GM21619 (cell line): ENCODE results near the gene WDR37.
"Not testable (repeated sequence)": the region's sequence is repeated elsewhere in the genome, so short reads cannot be mapped to it uniquely, and the experiment has no call there.

Experiments used
- ATAC-seq: cut with Tn5 transposase; IDR thresholded peaks from one replicate; pipeline ENCODE4 v1.9.1; 2021; ENCODE audit not compliant: unreplicated experiment

Gene WDR37

GRCh38 chr10:1040133-1040532 is 16.1 kb upstream of the WDR37 start:
- ATAC-seq = no peak

- ATAC-seq = no peak
Observed at GRCh38 chr10:1041514-1041913, 14.7 kb upstream of the WDR37 start.

GRCh38 chr10:1043532-1043995 is 12.6 kb upstream of the WDR37 start:
- ATAC-seq = peak; percentile 57

GRCh38 chr10:1044146-1044545 is 12.0 kb upstream of the WDR37 start:
- no peak for ATAC-seq

GRCh38 chr10:1044964-1045363 is 11.2 kb upstream of the WDR37 start:
- ATAC-seq = no peak

GRCh38 chr10:1045415-1045814 is 10.8 kb upstream of the WDR37 start:
- no peak for ATAC-seq

- ATAC-seq = no peak
Observed at GRCh38 chr10:1047937-1048336, 8.2 kb upstream of the WDR37 start.

GRCh38 chr10:1048349-1048731 is 7.8 kb upstream of the WDR37 start:
- ATAC-seq = no peak

- peak; percentile 79 for ATAC-seq
Observed at GRCh38 chr10:1048732-1049424, 7.3 kb upstream of the WDR37 start, which contains the start of gene IDI1. IDI1 (minus strand) TSS chr10:1049119; CDS start chr10:1049003, 116 bp downstream.

GRCh38 chr10:1049425-1049958 is 6.7 kb upstream of the WDR37 start:
- no peak for ATAC-seq

GRCh38 chr10:1050145-1050544 is 6.0 kb upstream of the WDR37 start:
- no peak for ATAC-seq

- ATAC-seq = no peak
Observed at GRCh38 chr10:1050554-1050953, 5.6 kb upstream of the WDR37 start.

GRCh38 chr10:1054684-1055083 is 1.5 kb upstream of the WDR37 start:
- ATAC-seq = no peak

GRCh38 chr10:1057106-1057657 is 997 bp downstream of the WDR37 start:
- no peak for ATAC-seq

- no peak for ATAC-seq
Observed at GRCh38 chr10:1058017-1058416, 1.8 kb downstream of the WDR37 start.

- ATAC-seq = no peak
Observed at GRCh38 chr10:1059902-1060301, 3.7 kb downstream of the WDR37 start.

GRCh38 chr10:1061930-1062774 is 6.0 kb downstream of the WDR37 start:
- ATAC-seq = no peak

GRCh38 chr10:1063232-1063865 is 7.2 kb downstream of the WDR37 start:
- ATAC-seq = no peak

GRCh38 chr10:1064964-1065247 is 8.7 kb downstream of the WDR37 start:
- no peak for ATAC-seq

- ATAC-seq = not testable (repeated sequence)
Observed at GRCh38 chr10:1066734-1067133, 10.5 kb downstream of the WDR37 start.
